Neuronal stem cell (in vitro differentiated cells): ENCODE data around the gene WWC1.

Experiments
- DNase-seq: peaks from one replicate; pipeline ENCODE4 v3.0.0-alpha.2; 2013; ENCODE audit warnings: low spot score
- H2AFZ ChIP-seq: one replicate; pipeline ENCODE4 v1.6.1; 2013; ENCODE audit warnings: mild to moderate bottlenecking, low read length, inconsistent platforms
- H2AK5ac ChIP-seq: 2 replicates; pipeline ENCODE4 v1.6.1; 2013; ENCODE audit warnings: low read depth, mild to moderate bottlenecking, inconsistent platforms, low read length, moderate library complexity, mixed read lengths
- H2BK120ac ChIP-seq: 2 replicates; pipeline ENCODE4 v1.6.1; 2013; ENCODE audit warnings: low read depth, mild to moderate bottlenecking, inconsistent platforms, low read length, moderate library complexity, mixed read lengths
- H2BK12ac ChIP-seq: one replicate; pipeline ENCODE4 v1.6.1; 2013; ENCODE audit warnings: low read length, inconsistent platforms
- H2BK15ac ChIP-seq: 2 replicates; pipeline ENCODE4 v1.6.1; 2013; ENCODE audit warnings: mild to moderate bottlenecking, low read length, inconsistent platforms, mixed read lengths
- H2BK5ac ChIP-seq: one replicate; pipeline ENCODE4 v1.6.1; 2013; ENCODE audit warnings: inconsistent platforms, mild to moderate bottlenecking, low read length, moderate library complexity
- H3K14ac ChIP-seq: one replicate; pipeline ENCODE4 v1.6.1; 2013; ENCODE audit warnings: low read length, inconsistent platforms
- H3K18ac ChIP-seq: 2 replicates; pipeline ENCODE4 v1.6.1; 2013; ENCODE audit warnings: low read length, inconsistent platforms
- H3K23ac ChIP-seq: 2 replicates; pipeline ENCODE4 v1.6.1; 2013; ENCODE audit warnings: low read depth, mild to moderate bottlenecking, mixed read lengths, low read length, inconsistent platforms; ENCODE audit not compliant: poor library complexity
- H3K27ac ChIP-seq: replicated peaks from 3 replicates; pipeline ENCODE4 v1.5.1; 2013; ENCODE audit warnings: low read length, inconsistent platforms
- H3K27me3 ChIP-seq, 3 experiments: 2 replicates each; pipeline ENCODE4 v1.6.1; 2013; ENCODE audit warnings: low read length in 3 of 3, mild to moderate bottlenecking in 2 of 3, inconsistent platforms in 1 of 3, low read depth in 1 of 3, mixed read lengths in 1 of 3, moderate library complexity in 1 of 3; ENCODE audit not compliant: control insufficient read depth in 3 of 3, insufficient read depth in 3 of 3
- H3K36me3 ChIP-seq, 2 donors: replicated peaks in 1 of 2; 2 replicates each; pipeline ENCODE4 v1.6.1; 2013; ENCODE audit warnings: low read length in 2 of 2; ENCODE audit not compliant: control insufficient read depth in 2 of 2, insufficient read depth in 2 of 2
- H3K4ac ChIP-seq: 2 replicates; pipeline ENCODE4 v1.6.1; 2013; ENCODE audit warnings: inconsistent platforms, mild to moderate bottlenecking, low read length, moderate library complexity
- H3K4me1 ChIP-seq, 2 donors: 1 replicate in 1 of 2; 2 replicates in 1 of 2; pipeline ENCODE4 v1.6.1; 2013; ENCODE audit warnings: low read length in 2 of 2, low read depth in 1 of 2; ENCODE audit not compliant: control insufficient read depth in 2 of 2, insufficient read depth in 1 of 2
- H3K4me2 ChIP-seq: one replicate; pipeline ENCODE4 v1.6.1; 2013; ENCODE audit warnings: mild to moderate bottlenecking, low read length, inconsistent platforms; ENCODE audit not compliant: insufficient read depth, poor library complexity, severe bottlenecking
- H3K4me3 ChIP-seq, 2 donors: 2 replicates each; pipeline ENCODE4 v1.5.1; 2013; ENCODE audit warnings: low read length in 2 of 2, mild to moderate bottlenecking in 2 of 2, inconsistent platforms in 1 of 2, moderate library complexity in 1 of 2
- H3K79me1 ChIP-seq: one replicate; pipeline ENCODE4 v1.6.1; 2013; ENCODE audit warnings: low read depth, mild to moderate bottlenecking, inconsistent platforms, low read length, moderate library complexity
- H3K9ac ChIP-seq: one replicate; pipeline ENCODE4 v1.6.1; 2013; ENCODE audit warnings: mild to moderate bottlenecking, low read depth, low read length, inconsistent platforms; ENCODE audit not compliant: poor library complexity
- H3K9me3 ChIP-seq, 2 donors: replicated peaks in 1 of 2; 2 replicates each; pipeline versions ENCODE3 to v1.6.1; 2013; ENCODE audit warnings: low read length in 2 of 2, mild to moderate bottlenecking in 2 of 2, inconsistent platforms in 1 of 2, low read depth in 1 of 2, mixed read lengths in 1 of 2, moderate library complexity in 1 of 2; ENCODE audit not compliant: control insufficient read depth in 2 of 2, insufficient read depth in 1 of 2
- H4K8ac ChIP-seq: one replicate; pipeline ENCODE4 v1.6.1; 2013; ENCODE audit warnings: low read depth, mild to moderate bottlenecking, inconsistent platforms, low read length, moderate library complexity
- H4K91ac ChIP-seq: one replicate; pipeline ENCODE4 v1.6.1; 2013; ENCODE audit warnings: low read length, low read depth, mild to moderate bottlenecking, inconsistent platforms; ENCODE audit not compliant: poor library complexity
- WGBS, 2 donors: extraction: QIAGEN DNeasy Blood & Tissue Kit; methylation state at CpG; one replicate each; pipeline ENCODE4 v1.1.7; 2013; ENCODE audit warnings: missing lambda C conversion rate in 2 of 2, mixed read lengths in 1 of 2; ENCODE audit not compliant: insufficient read length in 2 of 2, insufficient replicate concordance in 1 of 2; ENCODE audit errors: extremely low coverage in 2 of 2; 5-methylcytosine and 5-hydroxymethylcytosine counted together

Gene WWC1

DNA sequence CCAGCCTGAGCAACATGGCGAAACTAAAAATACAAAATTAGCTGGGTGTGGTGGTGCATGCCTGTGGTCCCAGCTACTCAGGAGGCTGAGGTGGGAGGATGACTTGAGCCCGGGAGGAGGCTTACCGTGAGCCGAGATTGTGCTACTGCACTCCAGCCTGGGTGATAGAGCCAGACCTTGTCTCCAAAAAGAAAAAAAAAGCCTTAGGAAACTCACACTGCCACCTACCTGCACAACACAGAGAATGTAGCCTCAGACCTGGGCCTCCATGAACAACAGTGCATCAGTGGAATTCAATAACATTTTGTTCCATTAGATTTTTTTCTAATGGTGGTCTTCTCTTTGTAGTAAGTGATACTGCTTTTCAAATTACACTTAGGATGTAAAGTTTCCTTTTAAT is 131.0 kb downstream of the WWC1 start:
- H3K27ac ChIP-seq: no peak overlapping the region
- H3K4ac ChIP-seq: no peak overlapping the region
- no peak overlapping the region for H3K14ac ChIP-seq
- H2AK5ac ChIP-seq: no peak overlapping the region
- no peaks in the 10 kb centered on the region for H3K9me3 ChIP-seq
- DNase-seq: no peak
- H3K9ac ChIP-seq: no peak overlapping the region
- H2BK5ac ChIP-seq: no peak overlapping the region
- H2AFZ ChIP-seq: no peak overlapping the region
- no peak overlapping the region for H3K18ac ChIP-seq
- peaks cover 0 to 6% of the 10 kb centered on the region in 2 donors for H3K4me1 ChIP-seq
- no peak overlapping the region for H3K23ac ChIP-seq
- H3K4me3 ChIP-seq: no peak overlapping the region
- H2BK15ac ChIP-seq: no peak overlapping the region
- no peak overlapping the region for H2BK120ac ChIP-seq
- H3K79me1 ChIP-seq: no peaks in the 10 kb centered on the region
- no peak overlapping the region for H2BK12ac ChIP-seq
- no peak overlapping the region for H3K4me2 ChIP-seq
- no CpG with 5 or more reads among the region's 4 CpGs for WGBS, 2 donors
- H3K36me3 ChIP-seq: peaks cover 0 to 11% of the 10 kb centered on the region in 2 donors
- H4K8ac ChIP-seq: no peak overlapping the region
- H4K91ac ChIP-seq: no peak overlapping the region
- H3K27me3 ChIP-seq: no peaks in the 10 kb centered on the region

DNA sequence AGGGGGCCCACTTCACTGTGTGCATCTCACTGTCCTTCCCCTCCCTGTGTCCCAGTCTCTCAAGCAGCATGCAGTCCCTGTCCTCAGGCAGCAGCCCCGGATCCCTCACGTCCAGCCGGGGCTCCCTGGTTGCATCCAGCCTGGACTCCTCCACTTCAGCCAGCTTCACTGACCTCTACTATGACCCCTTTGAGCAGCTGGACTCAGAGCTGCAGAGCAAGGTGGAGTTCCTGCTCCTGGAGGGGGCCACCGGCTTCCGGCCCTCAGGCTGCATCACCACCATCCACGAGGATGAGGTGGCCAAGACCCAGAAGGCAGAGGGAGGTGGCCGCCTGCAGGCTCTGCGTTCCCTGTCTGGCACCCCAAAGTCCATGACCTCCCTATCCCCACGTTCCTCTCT is 132.0 kb downstream of the WWC1 start:
- Histone ChIP-seq H2BK15ac (no peak overlapping the region), H2BK5ac (no peak overlapping the region), H3K79me1 (no peaks in the 10 kb centered on the region), H3K4me3 (no peak overlapping the region), H4K8ac (no peak overlapping the region), H3K27ac (no peak overlapping the region), H2AFZ (no peak overlapping the region), H2AK5ac (no peak overlapping the region), H3K4ac (no peak overlapping the region), H2BK12ac (no peak overlapping the region), H4K91ac (no peak overlapping the region), H3K4me2 (no peak overlapping the region), H2BK120ac (no peak overlapping the region), H3K36me3 (peaks cover 0 to 9% of the 10 kb centered on the region in 2 donors), H3K4me1 (peaks cover 0 to 9% of the 10 kb centered on the region in 2 donors), H3K18ac (no peak overlapping the region), H3K14ac (no peak overlapping the region), H3K23ac (peak overlapping the region; percentile 5), H3K27me3 (no peaks in the 10 kb centered on the region), H3K9ac (no peak overlapping the region), H3K9me3 (no peaks in the 10 kb centered on the region)
- WGBS, 2 donors: no CpG with 5 or more reads among the region's 9 CpGs
- no peak for DNase-seq

DNA sequence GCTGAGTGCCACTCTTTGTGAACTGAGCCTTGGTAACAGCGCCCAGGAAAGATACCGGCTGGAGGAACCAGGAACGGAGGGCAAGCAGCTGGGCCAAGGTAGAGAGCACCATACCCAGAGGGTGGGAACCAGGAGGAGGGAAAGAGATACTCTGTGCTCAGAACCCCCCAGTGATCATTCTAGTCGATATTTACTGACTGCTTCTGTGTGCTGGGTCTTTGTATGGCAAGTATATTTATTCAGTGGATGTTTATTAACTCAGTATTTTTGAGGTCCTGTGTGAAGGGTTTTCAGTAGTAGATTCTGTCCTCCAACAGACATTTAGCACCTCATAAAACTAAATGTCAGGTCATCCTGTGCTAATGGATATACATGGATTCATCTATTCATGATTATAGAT is 132.5 kb downstream of the WWC1 start:
- Histone ChIP-seq H3K4me3 (no peak overlapping the region), H4K8ac (no peak overlapping the region), H3K79me1 (no peaks in the 10 kb centered on the region), H3K4ac (no peak overlapping the region), H3K4me1 (peaks cover 0 to 9% of the 10 kb centered on the region in 2 donors), H3K36me3 (peaks cover 2 to 10% of the 10 kb centered on the region in 2 donors), H3K14ac (no peak overlapping the region), H2BK5ac (no peak overlapping the region), H3K23ac (no peak overlapping the region), H2BK12ac (no peak overlapping the region), H3K9me3 (no peaks in the 10 kb centered on the region), H3K4me2 (no peak overlapping the region), H3K18ac (no peak overlapping the region), H4K91ac (no peak overlapping the region), H3K9ac (no peak overlapping the region), H3K27ac (no peak overlapping the region), H2AFZ (no peak overlapping the region), H2AK5ac (no peak overlapping the region), H3K27me3 (no peaks in the 10 kb centered on the region), H2BK15ac (no peak overlapping the region), H2BK120ac (no peak overlapping the region)
- no peak for DNase-seq
- no CpG with 5 or more reads among the region's 4 CpGs for WGBS, 2 donors

DNA sequence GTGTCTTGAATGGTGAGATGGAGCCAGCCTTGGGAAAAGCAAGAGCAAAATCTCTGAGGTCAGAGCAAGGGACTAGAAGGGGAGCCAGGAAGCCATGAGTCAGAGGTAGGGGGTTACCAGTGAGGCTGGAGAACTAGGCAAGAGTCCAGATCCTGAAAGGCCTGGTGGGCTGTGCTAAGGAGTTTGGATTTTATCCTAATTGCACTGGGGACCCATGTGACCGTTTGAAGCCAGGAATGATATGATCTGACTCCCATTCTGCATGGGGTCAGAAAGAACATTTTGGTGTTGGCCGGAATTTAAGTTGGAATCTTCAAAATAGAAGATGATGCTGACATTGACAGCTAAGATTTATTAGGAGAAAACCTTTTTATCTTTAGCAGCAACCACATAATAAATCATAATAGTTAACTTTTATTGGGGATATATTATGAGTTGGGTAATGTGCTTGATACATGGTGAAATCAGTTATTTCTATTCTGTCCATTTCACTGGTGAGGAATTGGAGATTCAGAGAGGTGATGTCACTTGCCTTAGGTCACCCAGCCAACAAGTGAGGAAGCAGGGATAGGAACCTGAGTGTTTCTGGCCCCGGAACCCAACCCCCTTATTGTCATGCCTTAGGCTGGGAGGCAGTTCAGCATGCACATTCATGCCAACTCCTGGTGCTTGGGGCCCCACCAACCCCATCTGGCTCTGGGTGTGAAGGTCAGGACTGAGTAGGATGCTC is 133.3 kb downstream of the WWC1 start:
- Histone ChIP-seq H3K4me2 (no peak overlapping the region), H3K9ac (no peak overlapping the region), H2BK12ac (no peak overlapping the region), H3K9me3 (no peaks in the 10 kb centered on the region), H3K14ac (no peak overlapping the region), H2BK120ac (no peak overlapping the region), H3K18ac (no peak overlapping the region), H2AFZ (no peak overlapping the region), H4K8ac (no peak overlapping the region), H3K27ac (no peak overlapping the region), H3K4me3 (no peak overlapping the region), H3K79me1 (no peaks in the 10 kb centered on the region), H4K91ac (no peak overlapping the region), H3K27me3 (no peaks in the 10 kb centered on the region), H3K4ac (no peak overlapping the region), H2AK5ac (no peak overlapping the region), H3K4me1 (peaks cover 0 to 9% of the 10 kb centered on the region in 2 donors), H2BK15ac (no peak overlapping the region), H2BK5ac (no peak overlapping the region), H3K36me3 (peaks cover 2 to 12% of the 10 kb centered on the region in 2 donors), H3K23ac (no peak overlapping the region)
- no CpG with 5 or more reads among the region's 3 CpGs for WGBS, 2 donors
- no peak for DNase-seq
